Body of pancreas (tissue), 4 donors: Measurements from ENCODE around the gene ANAPC1. TPM values are rescaled to one million over a fixed set of nuclear protein-coding genes. Genes with fewer than 3 reads are reported as not detected.
"Not testable (repeated sequence)": the region's sequence is repeated elsewhere in the genome, so short reads cannot be mapped to it uniquely, and the experiment has no call there.

Source experiments
- ATAC-seq: fragments of 150-250 bp; one replicate; pipeline ENCODE4 v1.9.1; 2016
- DNase-seq, 4 donors: peaks; one replicate each; pipeline ENCODE4 v3.0.0-alpha.2; 2019
- H3K27ac ChIP-seq, 4 donors: fragments of 200-600 bp; sonication (generic); 1 replicate in 3 of 4; 2 replicates in 1 of 4; pipeline versions ENCODE4 v1.5.1 to v1.6.1; 2016 to 2019; ENCODE audit warnings: mild to moderate bottlenecking in 1 of 4, mixed read lengths in 1 of 4, moderate library complexity in 1 of 4
- H3K27me3 ChIP-seq, 2 donors: fragments of 200-600 bp; sonication (generic); one replicate each; pipeline ENCODE4 v1.6.0; 2016; ENCODE audit warnings: mild to moderate bottlenecking in 1 of 2
- H3K36me3 ChIP-seq, 2 donors: fragments of 200-600 bp; sonication (generic); replicated peaks in 1 of 2; 2 replicates each; pipeline ENCODE4 v1.5.1; 2016; ENCODE audit warnings: low read depth in 2 of 2; ENCODE audit not compliant: insufficient read depth in 1 of 2
- H3K4me1 ChIP-seq: fragments of 200-600 bp; sonication (generic); one replicate; pipeline ENCODE4 v1.6.0; 2016
- H3K4me3 ChIP-seq, 2 donors: fragments of 200-600 bp; sonication (generic); 1 replicate in 1 of 2; 2 replicates in 1 of 2; pipeline ENCODE4 v1.5.1; 2016 to 2019
- H3K9me3 ChIP-seq, 3 donors: fragments of 200-600 bp; sonication (generic); 1 replicate in 2 of 3; 2 replicates in 1 of 3; pipeline ENCODE4 v1.5.1; 2016
- POLR2A ChIP-seq, 3 donors: fragments of 450-650 bp; IDR thresholded peaks; one replicate each; pipeline ENCODE4 v1.6.1; 2016; ENCODE audit warnings: antibody characterized with exemption in 3 of 3, mild to moderate bottlenecking in 2 of 3
- WGBS, 2 donors: methylation state at CpG; one replicate each; pipeline ENCODE4 v1.1.5; 2017; 5-methylcytosine and 5-hydroxymethylcytosine counted together
- intact Hi-C: fragments of 100-400 bp; cut with DNase I; formaldehyde crosslinking; loops from one replicate; pipeline ENCODE4 v1.15.1; 2023
- total RNA-seq, 2 donors: library from RNA; depleted of rRNA; stranded (reverse); fragments of >200 nt; gene quantifications; one replicate each; pipeline ENCODE4 v1.1.0, GENCODE V29; 2016
- TF ChIP-seq, protein P1 (sequence below), 7 experiments: fragments of 450-650 bp in 4 of 7; fragments of 200-600 bp in 3 of 7; sonication (generic) in 3 of 7; IDR thresholded peaks; one replicate each; pipeline ENCODE4 v1.5.1; 2016 to 2019; ENCODE audit warnings: antibody characterized with exemption in 7 of 7

ANAPC1 gene
- total RNA-seq, 2 donors from 2014 or later, result 40.2 to 67.2 TPM

DNA sequence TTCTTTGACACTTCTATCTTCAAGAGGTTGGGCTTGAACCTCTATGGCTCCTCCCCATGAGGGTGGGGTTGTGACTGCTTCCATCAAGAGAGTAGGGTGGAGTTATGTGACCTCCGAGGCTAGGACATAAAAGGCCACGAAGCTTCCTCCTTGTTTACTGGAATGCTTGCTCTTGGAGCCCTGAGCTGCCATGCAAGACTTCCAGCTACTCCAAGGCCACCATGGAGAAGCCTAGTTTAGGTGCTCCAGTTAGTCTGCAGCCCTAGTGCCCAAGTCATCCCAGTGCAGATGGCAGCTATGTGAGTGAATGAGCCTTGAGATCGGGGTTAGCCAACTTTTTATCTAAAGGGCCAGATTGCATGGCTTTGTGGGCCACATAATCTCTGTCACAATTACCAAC lies 12.0 kb upstream of the ANAPC1 start:
- TF ChIP-seq, protein P1, sequence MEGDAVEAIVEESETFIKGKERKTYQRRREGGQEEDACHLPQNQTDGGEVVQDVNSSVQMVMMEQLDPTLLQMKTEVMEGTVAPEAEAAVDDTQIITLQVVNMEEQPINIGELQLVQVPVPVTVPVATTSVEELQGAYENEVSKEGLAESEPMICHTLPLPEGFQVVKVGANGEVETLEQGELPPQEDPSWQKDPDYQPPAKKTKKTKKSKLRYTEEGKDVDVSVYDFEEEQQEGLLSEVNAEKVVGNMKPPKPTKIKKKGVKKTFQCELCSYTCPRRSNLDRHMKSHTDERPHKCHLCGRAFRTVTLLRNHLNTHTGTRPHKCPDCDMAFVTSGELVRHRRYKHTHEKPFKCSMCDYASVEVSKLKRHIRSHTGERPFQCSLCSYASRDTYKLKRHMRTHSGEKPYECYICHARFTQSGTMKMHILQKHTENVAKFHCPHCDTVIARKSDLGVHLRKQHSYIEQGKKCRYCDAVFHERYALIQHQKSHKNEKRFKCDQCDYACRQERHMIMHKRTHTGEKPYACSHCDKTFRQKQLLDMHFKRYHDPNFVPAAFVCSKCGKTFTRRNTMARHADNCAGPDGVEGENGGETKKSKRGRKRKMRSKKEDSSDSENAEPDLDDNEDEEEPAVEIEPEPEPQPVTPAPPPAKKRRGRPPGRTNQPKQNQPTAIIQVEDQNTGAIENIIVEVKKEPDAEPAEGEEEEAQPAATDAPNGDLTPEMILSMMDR (IDR thresholded peaks at IDR 0.05), result no peak
- TF ChIP-seq POLR2A (IDR thresholded peaks at IDR 0.05), result peak in 1 of 3 donors; percentile 14
- ATAC-seq, result no peak
- Histone ChIP-seq H3K4me3 (no peak overlapping the region), H3K27me3 (no peaks in the 10 kb centered on the region), H3K36me3 (no peaks in the 10 kb centered on the region), H3K4me1 (peaks cover 25% of the 10 kb centered on the region), H3K27ac (no peak overlapping the region), H3K9me3 (no peaks in the 10 kb centered on the region)
- WGBS, 2 donors, result 35 to 43% methylated on average over 3 of the region's 3 CpGs
- intact Hi-C loops, result loop anchor here (5.0 kb wide), 1 partner anchor 146 kb away; no protein-coding TSS in a partner anchor
- peak in 1 of 4 donors; percentile 46 for DNase-seq

DNA sequence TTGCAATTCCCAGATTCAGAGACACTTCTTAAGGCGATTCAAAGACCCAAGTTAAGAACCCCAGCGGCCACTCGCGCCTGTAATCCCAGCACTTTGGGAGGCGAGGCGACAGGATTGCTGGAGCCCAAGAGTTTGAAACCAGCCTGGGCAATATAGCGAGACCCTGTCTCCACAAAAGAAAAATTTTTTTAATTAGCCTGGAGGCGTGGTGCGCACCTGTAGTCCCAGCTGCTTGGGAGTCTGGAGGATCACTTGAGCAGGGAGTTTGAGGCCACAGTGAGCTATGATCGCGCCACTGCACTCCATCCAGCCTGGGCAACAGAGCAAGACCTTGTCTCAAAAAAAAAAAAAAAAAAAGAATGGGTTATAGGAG lies 585 bp upstream of the ANAPC1 start:
- Histone ChIP-seq H3K4me1 (peaks cover 17% of the 10 kb centered on the region), H3K27ac (peak overlapping the region; percentile 84 to 93 (median 88)), H3K9me3 (no peaks in the 10 kb centered on the region), H3K4me3 (peak overlapping the region; percentile 72 to 100), H3K36me3 (no peaks in the 10 kb centered on the region), H3K27me3 (no peaks in the 10 kb centered on the region)
- intact Hi-C loops, result no loop called here
- ATAC-seq (peak; percentile 36), DNase-seq (peak in 1 of 4 donors; percentile 15)
- WGBS, 2 donors, result 2 to 7% methylated on average over 11 of the region's 11 CpGs
- TF ChIP-seq POLR2A (IDR thresholded peaks at IDR 0.05), result no peak
- TF ChIP-seq, protein P1 (IDR thresholded peaks at IDR 0.05), result peak in 2 of 7 experiments; percentile 1 to 29

DNA sequence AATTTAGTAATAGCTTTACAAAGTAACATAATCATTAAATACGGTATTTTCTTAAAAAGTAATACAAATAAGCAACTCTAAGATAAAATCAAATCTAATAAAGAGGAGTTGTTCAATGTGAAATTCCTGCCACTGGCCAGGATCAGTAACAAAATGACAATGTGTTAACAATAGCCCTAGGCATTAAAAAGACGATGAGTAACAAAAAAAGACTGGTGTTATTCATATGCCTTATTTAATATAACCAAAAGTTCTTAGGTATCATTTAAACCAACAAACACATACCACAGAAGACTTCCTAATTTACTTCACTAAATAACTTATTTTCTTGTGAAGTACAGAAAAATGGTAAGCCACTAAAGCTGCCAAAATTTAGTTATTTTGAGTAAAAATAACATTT lies 11.2 kb downstream of the ANAPC1 start:
- H3K27me3 ChIP-seq, intact Hi-C loops, H3K9me3 ChIP-seq, H3K4me3 ChIP-seq, H3K4me1 ChIP-seq, H3K36me3 ChIP-seq, DNase-seq, ATAC-seq, H3K27ac ChIP-seq: not testable (repeated sequence)
- 79 to 92% methylated on average over 2 of the region's 2 CpGs for WGBS, 2 donors

DNA sequence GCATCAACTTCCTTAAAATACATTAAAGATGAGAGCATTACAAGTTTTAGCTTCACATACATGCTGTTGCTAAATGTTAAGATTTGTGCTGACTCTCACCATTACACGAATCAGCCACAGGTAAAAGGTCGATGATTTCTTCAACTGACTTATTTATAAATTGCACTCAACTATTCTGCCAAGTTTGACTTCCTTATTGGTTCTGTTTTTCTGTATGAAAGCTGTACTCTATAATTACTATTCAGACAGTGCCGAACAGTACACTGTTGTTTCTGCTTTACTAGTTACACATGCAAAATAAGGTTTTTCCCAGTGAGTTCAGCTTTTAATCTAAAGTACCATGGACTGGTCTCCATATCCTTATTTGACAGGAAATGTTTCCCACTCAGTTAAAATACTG lies 18.9 kb downstream of the ANAPC1 start:
- H3K36me3 ChIP-seq, H3K4me3 ChIP-seq, H3K4me1 ChIP-seq, intact Hi-C loops, H3K9me3 ChIP-seq, H3K27me3 ChIP-seq, DNase-seq: not testable (repeated sequence)
- H3K27ac ChIP-seq, result peak overlapping the region in 1 of 4 donors; percentile 5
- WGBS, 2 donors, result 22 to 61% methylated on average over 1 to 2 of the region's 3 CpGs
- ATAC-seq, result peak; percentile 24

DNA sequence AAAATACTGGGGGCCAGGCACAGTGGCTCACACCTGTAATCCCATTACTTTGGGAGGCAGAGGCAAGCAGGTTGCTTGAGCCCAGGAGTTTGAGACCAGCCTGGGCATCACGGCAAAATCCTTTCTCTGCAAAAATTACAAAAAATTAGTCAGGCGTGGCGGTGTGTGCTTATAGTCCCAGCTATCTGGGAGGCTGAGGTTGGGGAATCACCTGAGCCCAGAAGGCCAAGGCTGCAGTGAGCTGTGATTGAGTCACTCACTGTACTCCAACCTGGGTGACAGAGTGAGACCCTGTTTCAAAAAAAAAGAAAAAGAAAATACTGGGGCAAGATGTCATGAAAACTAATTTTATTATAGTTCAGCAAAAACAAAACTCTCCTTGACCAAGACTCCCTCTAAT lies 24.0 kb downstream of the ANAPC1 start:
- H3K27me3 ChIP-seq, intact Hi-C loops, H3K36me3 ChIP-seq, H3K4me3 ChIP-seq, H3K27ac ChIP-seq, ATAC-seq, H3K4me1 ChIP-seq, H3K9me3 ChIP-seq, DNase-seq: not testable (repeated sequence)
- WGBS, 2 donors, result 56 to 70% methylated on average over 2 to 3 of the region's 3 CpGs

DNA sequence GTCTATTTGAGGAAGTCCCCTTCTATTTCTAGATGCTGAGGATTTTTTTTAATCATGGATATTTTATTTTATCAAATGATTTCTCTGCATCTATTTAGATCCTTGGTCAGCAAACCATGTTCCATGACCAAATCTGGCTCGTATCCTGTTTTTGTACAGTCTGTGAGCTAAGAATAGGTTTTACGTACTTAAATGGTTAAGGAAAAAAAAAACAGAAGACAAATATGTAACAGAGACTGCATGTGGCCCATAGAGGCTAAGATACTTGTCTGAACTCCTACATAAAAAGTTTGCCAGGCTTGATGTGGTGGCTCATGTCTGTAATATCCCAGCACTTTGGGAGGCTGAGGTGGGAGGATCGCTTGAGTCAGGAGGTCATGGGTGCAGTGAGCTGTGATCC lies 31.4 kb downstream of the ANAPC1 start:
- H3K27me3 ChIP-seq, intact Hi-C loops, H3K4me3 ChIP-seq, H3K4me1 ChIP-seq, H3K36me3 ChIP-seq, H3K9me3 ChIP-seq, ATAC-seq, DNase-seq, H3K27ac ChIP-seq: not testable (repeated sequence)
- 90 to 96% methylated on average over 3 of the region's 3 CpGs for WGBS, 2 donors

DNA sequence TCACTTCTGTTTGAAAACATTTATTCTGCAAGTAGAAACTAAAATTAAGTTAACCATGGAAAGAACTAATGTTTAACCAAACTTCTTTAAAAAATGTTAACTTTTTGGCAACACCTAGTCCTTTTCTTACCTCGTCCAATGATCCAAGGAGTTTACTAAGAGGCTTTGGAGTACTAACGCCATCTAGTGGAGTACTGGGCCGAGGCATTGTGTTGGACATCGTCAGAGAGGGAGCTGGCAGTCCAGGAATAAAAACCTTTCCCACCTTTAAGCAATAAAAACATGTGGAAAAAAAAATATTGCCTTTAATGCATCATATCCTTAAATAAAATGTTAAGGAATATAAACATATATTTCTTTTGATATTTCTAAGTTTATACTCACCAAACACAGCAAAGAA lies 33.3 kb downstream of the ANAPC1 start:
- ATAC-seq, intact Hi-C loops, H3K4me1 ChIP-seq, H3K9me3 ChIP-seq, H3K4me3 ChIP-seq, H3K27me3 ChIP-seq, H3K36me3 ChIP-seq, H3K27ac ChIP-seq: not testable (repeated sequence)
- peak; percentile 41 to 63 (median 57) for DNase-seq
- TF ChIP-seq, protein P1 (IDR thresholded peaks at IDR 0.05), result peak; percentile 9 to 63 (median 20)
- WGBS, 2 donors, result 4% methylated on average over 4 of the region's 4 CpGs

DNA sequence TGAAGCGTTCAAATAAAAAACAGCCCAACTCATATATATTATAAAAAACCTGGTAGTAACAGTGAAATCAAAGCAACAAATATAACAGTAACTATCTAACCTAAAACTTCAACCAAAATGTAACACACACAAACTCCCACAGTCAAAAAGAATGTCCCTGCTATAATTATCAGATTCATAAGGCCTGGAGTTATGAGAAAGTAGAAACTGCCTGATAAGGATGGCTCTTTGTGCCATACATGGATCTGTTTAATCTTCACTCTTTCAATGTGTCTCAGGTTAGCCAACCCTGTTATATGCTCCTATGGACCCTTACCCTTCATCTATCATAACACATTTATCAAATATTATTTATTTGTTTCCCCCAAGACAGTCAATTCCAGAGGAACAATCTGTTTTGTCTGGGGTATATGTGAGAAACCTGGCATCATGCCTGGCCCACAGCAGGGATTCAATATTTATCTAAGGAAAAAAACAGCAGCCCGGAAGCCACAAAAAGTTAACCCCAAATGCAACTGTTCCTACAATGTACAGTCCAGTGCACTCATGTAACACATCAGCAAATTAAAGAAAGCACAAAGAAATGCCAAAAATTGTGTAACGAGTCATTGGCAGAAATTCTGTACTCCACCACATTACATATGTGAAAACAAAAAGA lies 44.2 kb downstream of the ANAPC1 start:
- WGBS, 2 donors, result 43 to 45% methylated on average over 3 of the region's 3 CpGs
- ATAC-seq (peak; percentile 30), DNase-seq (peak; percentile 24 to 62 (median 34))
- intact Hi-C loops, H3K4me3 ChIP-seq, H3K27me3 ChIP-seq, H3K9me3 ChIP-seq, H3K36me3 ChIP-seq: not testable (repeated sequence)
- H3K4me1 ChIP-seq, result peaks cover 19% of the 10 kb centered on the region
- peak overlapping the region in 2 of 4 donors; percentile 47 to 57 for H3K27ac ChIP-seq

DNA sequence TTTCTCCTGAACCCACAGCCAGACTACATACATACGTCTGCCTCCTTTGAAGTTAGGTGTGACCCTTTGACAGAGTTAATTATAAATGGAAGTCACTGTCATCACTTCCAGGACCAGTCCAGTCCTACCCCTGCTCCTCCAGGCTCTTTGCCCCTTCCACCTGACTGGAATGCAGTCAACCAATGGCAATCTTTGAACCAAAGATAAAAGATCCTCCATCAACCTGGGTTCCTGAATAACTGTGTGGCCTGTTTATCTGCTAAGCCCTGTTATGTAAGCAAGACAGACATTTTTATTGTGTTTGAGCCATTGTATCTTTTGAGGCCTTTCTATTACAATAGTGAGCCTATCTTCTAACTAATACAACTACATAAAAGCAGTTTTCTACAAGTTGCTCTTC lies 45.0 kb downstream of the ANAPC1 start:
- H3K27me3 ChIP-seq, ATAC-seq, H3K9me3 ChIP-seq, intact Hi-C loops, H3K36me3 ChIP-seq, H3K4me3 ChIP-seq, DNase-seq: not testable (repeated sequence)
- Histone ChIP-seq H3K4me1 (peaks cover 19% of the 10 kb centered on the region), H3K27ac (peak overlapping the region in 2 of 4 donors; percentile 47 to 57)
- WGBS, 2 donors, result 36 to 57% methylated on average over 1 of the region's 1 CpG
